GM23338 (cell line): ENCODE data around the gene EEF1E1. TPM values are rescaled to one million over a fixed set of nuclear protein-coding genes. Genes with fewer than 3 reads are reported as not detected.

Experiments used
- ATAC-seq: fragments of 200-7000 bp; cut with Tn5 transposase; 3 replicates; pipeline ENCODE4 v1.9.1; 2020
- DNase-seq: peaks from one replicate; pipeline ENCODE4 v3.0.0-alpha.2; 2015; ENCODE audit warnings: low spot score
- H2AFZ ChIP-seq: fragments of 200-600 bp; sonication (generic); 2 replicates; pipeline ENCODE4 v1.8.0; 2016; ENCODE audit warnings: antibody characterized with exemption, mild to moderate bottlenecking, moderate library complexity
- H3F3A ChIP-seq: fragments of 200-600 bp; sonication (generic); replicated peaks from 2 replicates; pipeline ENCODE4 v1.8.0; 2017; ENCODE audit warnings: antibody characterized with exemption, mixed run types, low read depth
- H3K27ac ChIP-seq: fragments of 200-600 bp; sonication (generic); 2 replicates; pipeline ENCODE4 v1.6.1; 2016; ENCODE audit warnings: low read depth
- H3K27me3 ChIP-seq: fragments of 200-600 bp; sonication (generic); 2 replicates; pipeline ENCODE4 v1.8.0; 2016; ENCODE audit warnings: mild to moderate bottlenecking, mixed run types, moderate library complexity; ENCODE audit not compliant: insufficient read depth
- H3K36me3 ChIP-seq: fragments of 200-600 bp; sonication (generic); 2 replicates; pipeline ENCODE4 v1.8.0; 2016; ENCODE audit warnings: mild to moderate bottlenecking; ENCODE audit not compliant: insufficient read depth
- H3K4me1 ChIP-seq: fragments of 200-600 bp; sonication (generic); 2 replicates; pipeline ENCODE4 v1.8.0; 2016; ENCODE audit warnings: mild to moderate bottlenecking, moderate library complexity; ENCODE audit not compliant: insufficient read depth
- H3K4me2 ChIP-seq: fragments of 200-600 bp; sonication (generic); 2 replicates; pipeline ENCODE4 v1.7.1; 2017; ENCODE audit warnings: mixed run types
- H3K4me3 ChIP-seq: fragments of 200-600 bp; sonication (generic); 2 replicates; pipeline ENCODE4 v1.6.1; 2016; ENCODE audit warnings: mixed run types
- H3K79me2 ChIP-seq: fragments of 200-600 bp; sonication (generic); replicated peaks from 2 replicates; pipeline ENCODE4 v1.8.0; 2017; ENCODE audit warnings: mild to moderate bottlenecking; ENCODE audit not compliant: insufficient read depth
- H3K9me2 ChIP-seq: fragments of 200-600 bp; sonication (generic); 2 replicates; pipeline ENCODE4 v1.8.0; 2017; ENCODE audit not compliant: insufficient read depth
- H4K20me1 ChIP-seq: fragments of 200-600 bp; sonication (generic); replicated peaks from 2 replicates; pipeline ENCODE4 v1.8.0; 2017; ENCODE audit warnings: mild to moderate bottlenecking; ENCODE audit not compliant: insufficient read depth
- H3K27ac Mint-ChIP-seq: 2 replicates; pipeline ENCODE4 v1.8.0; 2020; ENCODE audit warnings: inconsistent platforms, mild to moderate bottlenecking, moderate library complexity, mixed read lengths
- H3K27me3 Mint-ChIP-seq: 3 replicates; pipeline ENCODE4 v1.8.0; 2022; ENCODE audit warnings: low read depth, mild to moderate bottlenecking, moderate library complexity, mixed read lengths, inconsistent platforms; ENCODE audit not compliant: insufficient read depth, poor library complexity
- H3K36me3 Mint-ChIP-seq: 3 replicates; pipeline ENCODE4 v1.8.0; 2021; ENCODE audit warnings: low read depth, mild to moderate bottlenecking, inconsistent platforms, moderate library complexity, mixed read lengths
- H3K4me1 Mint-ChIP-seq: 3 replicates; pipeline ENCODE4 v1.8.0; 2020; ENCODE audit warnings: mild to moderate bottlenecking, inconsistent platforms, mixed read lengths
- H3K4me3 Mint-ChIP-seq: 3 replicates; pipeline ENCODE4 v1.8.0; 2021; ENCODE audit warnings: moderate library complexity, mild to moderate bottlenecking, inconsistent platforms, mixed read lengths
- H3K9me3 Mint-ChIP-seq: 3 replicates; pipeline ENCODE4 v1.8.0; 2020; ENCODE audit warnings: moderate library complexity, mild to moderate bottlenecking, inconsistent platforms, mixed read lengths
- CREB1 ChIP-seq: fragments of 250-450 bp; sonication (Bioruptor Pico); IDR thresholded peaks from 2 replicates; pipeline ENCODE4 v1.5.0; 2020; ENCODE audit warnings: low read depth, mild to moderate bottlenecking, moderate library complexity
- EZH2 ChIP-seq: fragments of 200-600 bp; sonication (generic); IDR thresholded peaks from one replicate; pipeline ENCODE4 v1.8.0; 2017; ENCODE audit warnings: antibody characterized with exemption, mild to moderate bottlenecking, low read depth; ENCODE audit not compliant: unreplicated experiment
- EZH2phosphoT487 ChIP-seq: fragments of 200-600 bp; sonication (generic); IDR thresholded peaks from one replicate; pipeline ENCODE4 v1.8.1; 2018; ENCODE audit warnings: antibody characterized with exemption; ENCODE audit not compliant: unreplicated experiment
- JUNB ChIP-seq: IDR thresholded peaks from one replicate; pipeline ENCODE4 v1.6.1; 2016; ENCODE audit warnings: antibody characterized with exemption; ENCODE audit not compliant: unreplicated experiment
- NANOG ChIP-seq: IDR thresholded peaks from 2 replicates; pipeline ENCODE4 v1.6.1; 2016; ENCODE audit warnings: antibody characterized with exemption, borderline replicate concordance
- POLR2AphosphoS5 ChIP-seq: IDR thresholded peaks from 2 replicates; pipeline ENCODE4 v1.6.1; 2016; ENCODE audit warnings: antibody characterized with exemption, low read depth
- REST ChIP-seq: IDR thresholded peaks from one replicate; pipeline ENCODE4 v1.6.1; 2018; ENCODE audit warnings: antibody characterized with exemption; ENCODE audit not compliant: unreplicated experiment
- STAT1 ChIP-seq: IDR thresholded peaks from one replicate; pipeline ENCODE4 v1.6.1; 2016; ENCODE audit warnings: antibody characterized with exemption; ENCODE audit not compliant: unreplicated experiment
- ZNF114 ChIP-seq: fragments of 250-450 bp; sonication (Bioruptor Pico); IDR thresholded peaks from 2 replicates; pipeline ENCODE4 v1.5.0; 2020; ENCODE audit warnings: mild to moderate bottlenecking, moderate library complexity
- ZNF331 ChIP-seq: fragments of 250-450 bp; sonication (Bioruptor Pico); IDR thresholded peaks from 2 replicates; pipeline ENCODE4 v1.5.0; 2020; ENCODE audit warnings: low read depth, mild to moderate bottlenecking, moderate library complexity
- ZNF462 ChIP-seq: fragments of 250-450 bp; sonication (Bioruptor Pico); IDR thresholded peaks from 2 replicates; pipeline ENCODE4 v1.5.0; 2020; ENCODE audit warnings: mild to moderate bottlenecking, moderate library complexity
- polyA plus RNA-seq: library from polyadenylated mRNA; unstranded; fragments of >200 nt; fragmentation: Nextera tagmentation; extraction: Ambion mirVana; gene quantifications from 2 replicates; pipeline ENCODE4 v1.2.1, GENCODE V29; 2016
- total RNA-seq: library from RNA; depleted of rRNA; stranded (reverse); fragments of >200 nt; shearing (Covaris generic); gene quantifications from 2 replicates; pipeline ENCODE4 v1.2.3, GENCODE V29; 2014

Gene EEF1E1
- total and polyA plus RNA-seq, 2 experiments from 2014 or later, result 298 to 317 TPM

- TF ChIP-seq REST (no peak), ZNF331 (CRISPR knock-in tag) (no peak), JUNB (no peak)
These were observed 7.9 kb upstream of the EEF1E1 start (continued) for GRCh38 chr6:8110117-8110721.

- Histone ChIP-seq H3K4me2 (no peak overlapping the region), H3F3A (no peaks in the 10 kb centered on the region), H3K4me1 (no peaks in the 10 kb centered on the region), H3K4me3 (no peak overlapping the region), H3K36me3 (no peaks in the 10 kb centered on the region), H3K9me2 (no peaks in the 10 kb centered on the region; the same call in 1 of the 2 replicates), H3K27me3 (no peaks in the 10 kb centered on the region), H3K27ac (no peak overlapping the region), H2AFZ (no peak overlapping the region), H3K79me2 (no peaks in the 10 kb centered on the region), H4K20me1 (no peaks in the 10 kb centered on the region)
- Mint-ChIP-seq H3K4me3 (no peak overlapping the region), H3K27me3 (peaks cover 4% of the 10 kb centered on the region), H3K4me1 (no peaks in the 10 kb centered on the region; the same call in 1 of the 3 replicates), H3K27ac (no peak overlapping the region), H3K36me3 (no peaks in the 10 kb centered on the region), H3K9me3 (no peaks in the 10 kb centered on the region; the same call in 2 of the 3 replicates)
- DNase-seq (no peak), ATAC-seq (no peak)
- TF ChIP-seq POLR2AphosphoS5 (no peak), NANOG (no peak), ZNF462 (no peak), ZNF114 (CRISPR knock-in tag) (no peak), STAT1 (no peak), JUNB (no peak), EZH2 (no peak), CREB1 (CRISPR knock-in tag) (no peak), EZH2phosphoT487 (no peak)
These were observed 6.6 kb upstream of the EEF1E1 start for GRCh38 chr6:8108759-8109539.
